Activated CD4-positive, CD25-positive, alpha-beta regulatory T cell treated with anti-CD3 and anti-CD28 coated beads, Interleukin-2, amount 50 U/mL, for 72 hours (primary cell): ENCODE measurements around the gene ZNF490.
"Not testable (repeated sequence)": the region's sequence is repeated elsewhere in the genome, so short reads cannot be mapped to it uniquely, and the experiment has no call there.

Source experiments
- DNase-seq: peaks from one replicate; pipeline ENCODE4 v3.0.0; 2021

Gene ZNF490

GRCh38 chr19:12610540-12611360, at the start of gene ZNF490, which contains the start of gene ZNF791:
ZNF490 (minus strand) TSS chr19:12610813; CDS start chr19:12610680, 133 bp downstream.
ZNF791 (plus strand) TSS chr19:12610920; CDS start chr19:12611080, 160 bp downstream.
- DNase-seq: peak; percentile 94

GRCh38 chr19:12657966-12658365, 47.4 kb upstream of the ZNF490 start:
- DNase-seq: no peak

- DNase-seq: peak; percentile 53
Observed at GRCh38 chr19:12656899-12657571, 46.4 kb upstream of the ZNF490 start.

- DNase-seq: no peak
Observed at GRCh38 chr19:12655546-12655945, 44.9 kb upstream of the ZNF490 start.

GRCh38 chr19:12652219-12652618, 41.6 kb upstream of the ZNF490 start:
- DNase-seq: no peak

- DNase-seq: no peak
Observed at GRCh38 chr19:12649941-12650340, 39.3 kb upstream of the ZNF490 start.

- DNase-seq: no peak
Observed at GRCh38 chr19:12648088-12648487, 37.5 kb upstream of the ZNF490 start.

GRCh38 chr19:12647490-12648071, 37.0 kb upstream of the ZNF490 start:
- peak; percentile 64 for DNase-seq

- no peak for DNase-seq
Observed at GRCh38 chr19:12647047-12647446, 36.4 kb upstream of the ZNF490 start.

GRCh38 chr19:12646551-12646950, 35.9 kb upstream of the ZNF490 start:
- DNase-seq: no peak

- DNase-seq: not testable (repeated sequence)
Observed at GRCh38 chr19:12643716-12644115, 33.1 kb upstream of the ZNF490 start.

GRCh38 chr19:12642506-12642905, 31.9 kb upstream of the ZNF490 start:
- no peak for DNase-seq

- DNase-seq: no peak
Observed at GRCh38 chr19:12641456-12641855, 30.8 kb upstream of the ZNF490 start.

- peak; percentile 80 for DNase-seq
Observed at GRCh38 chr19:12639901-12640613, 29.4 kb upstream of the ZNF490 start.

GRCh38 chr19:12638611-12639182, 28.1 kb upstream of the ZNF490 start:
- DNase-seq: no peak

GRCh38 chr19:12636631-12637030, 26.0 kb upstream of the ZNF490 start:
- DNase-seq: no peak

GRCh38 chr19:12629215-12629614, 18.6 kb upstream of the ZNF490 start:
- DNase-seq: no peak

GRCh38 chr19:12628040-12629022, 17.7 kb upstream of the ZNF490 start:
- no peak for DNase-seq

- no peak for DNase-seq
Observed at GRCh38 chr19:12626958-12627357, 16.3 kb upstream of the ZNF490 start.

GRCh38 chr19:12623361-12624031, 12.9 kb upstream of the ZNF490 start:
- no peak for DNase-seq
